Nephron progenitor cell (in vitro differentiated cells): ENCODE measurements around the gene HAUS3.

Source experiments
- DNase-seq: peaks from one replicate; pipeline ENCODE4 v3.0.0; 2021
- H3K27ac Mint-ChIP-seq: 2 replicates; pipeline ENCODE4 v1.8.0; 2021; ENCODE audit warnings: mild to moderate bottlenecking, moderate library complexity, mixed read lengths
- H3K27me3 Mint-ChIP-seq: 2 replicates; pipeline ENCODE4 v1.8.0; 2021; ENCODE audit warnings: mild to moderate bottlenecking, low read depth, mixed read lengths; ENCODE audit not compliant: poor library complexity
- H3K36me3 Mint-ChIP-seq: 2 replicates; pipeline ENCODE4 v1.8.0; 2021; ENCODE audit warnings: low read depth, mixed read lengths
- H3K4me1 Mint-ChIP-seq: 2 replicates; pipeline ENCODE4 v1.8.0; 2021; ENCODE audit warnings: mixed read lengths
- H3K4me3 Mint-ChIP-seq: 2 replicates; pipeline ENCODE4 v1.8.0; 2021; ENCODE audit warnings: mild to moderate bottlenecking, moderate library complexity, mixed read lengths
- H3K9me3 Mint-ChIP-seq: 2 replicates; pipeline ENCODE4 v1.8.0; 2021; ENCODE audit warnings: mild to moderate bottlenecking, moderate library complexity, mixed read lengths
- TF ChIP-seq, protein P1 (sequence below): fragments of 200-600 bp; sonication (generic); IDR thresholded peaks from 2 replicates; pipeline ENCODE4 v1.5.0; 2021; ENCODE audit warnings: antibody characterized with exemption

Gene HAUS3

GRCh38 chr4:2265113-2266110 is 23.5 kb upstream of the HAUS3 start:
- DNase-seq: no peak
- H3K27me3 Mint-ChIP-seq: peaks cover 4% of the 10 kb centered on the region
- TF ChIP-seq, protein P1, sequence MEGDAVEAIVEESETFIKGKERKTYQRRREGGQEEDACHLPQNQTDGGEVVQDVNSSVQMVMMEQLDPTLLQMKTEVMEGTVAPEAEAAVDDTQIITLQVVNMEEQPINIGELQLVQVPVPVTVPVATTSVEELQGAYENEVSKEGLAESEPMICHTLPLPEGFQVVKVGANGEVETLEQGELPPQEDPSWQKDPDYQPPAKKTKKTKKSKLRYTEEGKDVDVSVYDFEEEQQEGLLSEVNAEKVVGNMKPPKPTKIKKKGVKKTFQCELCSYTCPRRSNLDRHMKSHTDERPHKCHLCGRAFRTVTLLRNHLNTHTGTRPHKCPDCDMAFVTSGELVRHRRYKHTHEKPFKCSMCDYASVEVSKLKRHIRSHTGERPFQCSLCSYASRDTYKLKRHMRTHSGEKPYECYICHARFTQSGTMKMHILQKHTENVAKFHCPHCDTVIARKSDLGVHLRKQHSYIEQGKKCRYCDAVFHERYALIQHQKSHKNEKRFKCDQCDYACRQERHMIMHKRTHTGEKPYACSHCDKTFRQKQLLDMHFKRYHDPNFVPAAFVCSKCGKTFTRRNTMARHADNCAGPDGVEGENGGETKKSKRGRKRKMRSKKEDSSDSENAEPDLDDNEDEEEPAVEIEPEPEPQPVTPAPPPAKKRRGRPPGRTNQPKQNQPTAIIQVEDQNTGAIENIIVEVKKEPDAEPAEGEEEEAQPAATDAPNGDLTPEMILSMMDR: no peak
- no peak overlapping the region for H3K27ac Mint-ChIP-seq
- peaks cover 28% of the 10 kb centered on the region for H3K4me1 Mint-ChIP-seq
- H3K9me3 Mint-ChIP-seq: no peaks in the 10 kb centered on the region
- H3K36me3 Mint-ChIP-seq: no peaks in the 10 kb centered on the region
- H3K4me3 Mint-ChIP-seq: no peak overlapping the region

DNA sequence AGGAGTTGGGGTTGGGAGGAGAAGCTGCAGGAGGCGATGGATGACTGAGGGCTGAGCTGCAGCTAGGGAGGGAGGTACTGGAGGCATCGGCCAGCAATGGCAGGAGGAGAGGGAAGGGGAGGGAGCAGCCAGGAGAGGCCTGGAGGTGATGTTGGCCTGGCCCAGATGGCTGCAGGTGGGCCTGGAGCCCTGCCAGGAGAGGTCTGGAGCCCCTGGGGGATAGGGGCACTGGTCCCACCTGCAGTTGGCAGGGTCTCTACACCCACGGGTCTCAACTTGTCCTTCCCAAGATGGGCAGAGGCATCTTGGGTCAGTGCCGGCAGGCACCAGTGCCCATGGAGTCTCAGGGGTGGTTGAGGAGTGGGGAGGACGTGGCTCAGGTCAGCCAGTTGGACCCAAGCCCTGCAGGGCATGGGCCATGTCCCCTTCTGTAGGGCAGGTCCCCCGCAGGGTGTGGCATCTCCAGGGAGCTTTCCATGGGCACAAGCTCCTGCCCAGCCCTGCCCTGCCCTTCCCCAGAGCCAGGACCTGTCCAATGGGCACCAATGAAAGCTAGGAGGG is 22.6 kb upstream of the HAUS3 start:
- Mint-ChIP-seq H3K27ac (no peak overlapping the region), H3K36me3 (no peaks in the 10 kb centered on the region), H3K4me1 (peaks cover 21% of the 10 kb centered on the region)

GRCh38 chr4:2263926-2264321 is 22.0 kb upstream of the HAUS3 start:
- Mint-ChIP-seq H3K36me3 (no peaks in the 10 kb centered on the region), H3K27ac (no peak overlapping the region), H3K27me3 (peaks cover 4% of the 10 kb centered on the region), H3K4me3 (peak overlapping the region; percentile 71), H3K4me1 (peaks cover 15% of the 10 kb centered on the region), H3K9me3 (no peaks in the 10 kb centered on the region)
- TF ChIP-seq, protein P1: no peak
- DNase-seq: peak; percentile 12

More for the DNA sequence above, 22.6 kb upstream of the HAUS3 start:
- H3K4me3 Mint-ChIP-seq: no peak overlapping the region
- no peak for DNase-seq
- peaks cover 4% of the 10 kb centered on the region for H3K27me3 Mint-ChIP-seq
- no peaks in the 10 kb centered on the region for H3K9me3 Mint-ChIP-seq
- TF ChIP-seq, protein P1: no peak

- peaks cover 12% of the 10 kb centered on the region for H3K4me1 Mint-ChIP-seq
- H3K36me3 Mint-ChIP-seq: no peaks in the 10 kb centered on the region
- DNase-seq: no peak
- no peaks in the 10 kb centered on the region for H3K9me3 Mint-ChIP-seq
- no peak overlapping the region for H3K27ac Mint-ChIP-seq
- TF ChIP-seq, protein P1: no peak
- H3K4me3 Mint-ChIP-seq: peak overlapping the region; percentile 71
- H3K27me3 Mint-ChIP-seq: peaks cover 4% of the 10 kb centered on the region
Observed at GRCh38 chr4:2262944-2263250, 21.0 kb upstream of the HAUS3 start.

DNA sequence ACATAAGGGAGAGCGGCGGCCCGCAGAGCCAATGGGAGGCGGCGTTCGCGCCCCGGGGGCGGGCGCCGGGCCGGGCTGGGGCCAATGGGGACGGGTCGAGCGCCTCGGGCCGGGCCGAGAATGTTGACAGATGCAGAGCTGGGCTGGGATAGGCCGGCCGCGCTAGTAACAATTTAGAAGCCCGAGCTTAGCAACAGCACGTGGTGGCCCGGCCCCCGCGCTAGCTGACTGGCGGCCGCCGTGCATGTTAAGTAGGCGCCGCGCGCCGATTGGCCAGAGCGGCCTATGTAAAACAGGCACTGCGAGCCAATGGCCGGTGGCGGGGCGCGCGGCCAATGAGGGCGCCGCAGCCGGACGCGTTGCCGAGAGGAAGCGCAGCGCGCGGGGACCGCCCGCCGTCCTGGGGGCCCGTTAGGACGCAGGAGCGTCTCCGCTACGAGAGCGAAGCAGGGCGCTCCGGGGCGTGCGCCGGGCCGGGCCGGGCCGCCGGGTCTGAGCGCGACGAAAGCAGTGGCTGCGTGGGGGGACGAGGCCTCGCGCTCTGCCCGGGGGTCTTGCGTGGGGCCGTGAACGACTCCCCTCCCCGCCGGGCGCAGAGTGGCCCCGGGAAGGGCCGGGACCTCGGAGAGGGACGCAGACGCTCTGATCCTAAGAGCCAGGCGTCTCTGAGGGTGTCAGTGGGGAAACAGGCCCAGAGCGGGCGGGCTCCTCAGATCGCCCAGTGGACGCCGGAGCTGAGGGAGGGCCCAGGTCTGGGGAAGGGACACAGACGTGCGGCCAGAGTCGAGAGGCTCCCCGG is 20.4 kb upstream of the HAUS3 start:
- Mint-ChIP-seq H3K4me1 (peaks cover 15% of the 10 kb centered on the region), H3K27ac (no peak overlapping the region), H3K36me3 (no peaks in the 10 kb centered on the region), H3K27me3 (peaks cover 4% of the 10 kb centered on the region), H3K9me3 (no peaks in the 10 kb centered on the region), H3K4me3 (peak overlapping the region; percentile 79)
- TF ChIP-seq, protein P1: no peak
- peak; percentile 97 for DNase-seq
